Measurements from ENCODE around the gene ASB10.

The ASB10 gene

GRCh38 chr7:151131224-151131591 is 55.8 kb downstream of the ASB10 start:
- no peak overlapping the region for H3K9ac ChIP-seq (ENCODE audit: low read length)
- no peak overlapping the region for H3K27ac ChIP-seq (ENCODE audit: low read length)
- H4K20me1 ChIP-seq (ENCODE audit: insufficient read depth, low read length), result peaks cover 4% of the 10 kb centered on the region; the same call in 1 of the 2 replicates
- no peaks in the 10 kb centered on the region for H3K27me3 ChIP-seq (ENCODE audit: low read depth, low read length)
- H3K4me2 ChIP-seq (ENCODE audit: low read length), result no peak overlapping the region
- no peaks in the 10 kb centered on the region for H3K79me2 ChIP-seq (ENCODE audit: low read length)
- no peaks in the 10 kb centered on the region for H3K9me3 ChIP-seq (ENCODE audit: insufficient read depth, low read length)
- no peak overlapping the region for H3K4me3 ChIP-seq (ENCODE audit: low read length)
- no peak overlapping the region for H2AFZ ChIP-seq (ENCODE audit: low read depth, low read length)
- H3K36me3 ChIP-seq (replicated peaks; ENCODE audit: low read depth, low read length), result no peaks in the 10 kb centered on the region
- no peaks in the 10 kb centered on the region for H3K4me1 ChIP-seq (ENCODE audit: low read length)
- TF ChIP-seq CTCF (IDR thresholded peaks at IDR 0.05; ENCODE audit: low read depth, low read length) (no peak), EZH2phosphoT487 (IDR thresholded peaks at IDR 0.05; ENCODE audit: low read depth) (no peak)

- Histone ChIP-seq H3K4me2 (ENCODE audit: low read length) (no peak overlapping the region), H3K4me3 (ENCODE audit: low read length) (no peak overlapping the region), H3K4me1 (ENCODE audit: low read length) (no peaks in the 10 kb centered on the region), H3K27me3 (ENCODE audit: low read depth, low read length) (no peaks in the 10 kb centered on the region), H3K27ac (ENCODE audit: low read length) (no peak overlapping the region), H3K79me2 (ENCODE audit: low read length) (no peaks in the 10 kb centered on the region), H2AFZ (ENCODE audit: low read depth, low read length) (no peak overlapping the region), H3K9me3 (ENCODE audit: insufficient read depth, low read length) (no peaks in the 10 kb centered on the region), H4K20me1 (ENCODE audit: insufficient read depth, low read length) (peaks cover 4% of the 10 kb centered on the region; the same call in 1 of the 2 replicates), H3K9ac (ENCODE audit: low read length) (no peak overlapping the region), H3K36me3 (replicated peaks; ENCODE audit: low read depth, low read length) (no peaks in the 10 kb centered on the region)
- TF ChIP-seq EZH2phosphoT487 (IDR thresholded peaks at IDR 0.05; ENCODE audit: low read depth) (no peak), CTCF (IDR thresholded peaks at IDR 0.05; ENCODE audit: low read depth, low read length) (no peak)
Measured at GRCh38 chr7:151130741-151131157, 56.3 kb downstream of the ASB10 start.

GRCh38 chr7:151129960-151130591 is 57.0 kb downstream of the ASB10 start:
- H3K27me3 ChIP-seq (ENCODE audit: low read depth, low read length), result no peaks in the 10 kb centered on the region
- H3K79me2 ChIP-seq (ENCODE audit: low read length), result no peaks in the 10 kb centered on the region
- H3K36me3 ChIP-seq (replicated peaks; ENCODE audit: low read depth, low read length), result no peaks in the 10 kb centered on the region
- no peaks in the 10 kb centered on the region for H3K9me3 ChIP-seq (ENCODE audit: insufficient read depth, low read length)
- no peak overlapping the region for H3K9ac ChIP-seq (ENCODE audit: low read length)
- no peak for TF ChIP-seq EZH2phosphoT487 (IDR thresholded peaks at IDR 0.05; ENCODE audit: low read depth)
- TF ChIP-seq CTCF (IDR thresholded peaks at IDR 0.05; ENCODE audit: low read depth, low read length), result no peak
- H3K4me2 ChIP-seq (ENCODE audit: low read length), result no peak overlapping the region
- peaks cover 4% of the 10 kb centered on the region; the same call in 1 of the 2 replicates for H4K20me1 ChIP-seq (ENCODE audit: insufficient read depth, low read length)
- no peak overlapping the region for H2AFZ ChIP-seq (ENCODE audit: low read depth, low read length)
- H3K4me3 ChIP-seq (ENCODE audit: low read length), result no peak overlapping the region
- H3K27ac ChIP-seq (ENCODE audit: low read length), result no peak overlapping the region
- H3K4me1 ChIP-seq (ENCODE audit: low read length), result no peaks in the 10 kb centered on the region

- H3K27ac ChIP-seq (ENCODE audit: low read length), result no peak overlapping the region
- TF ChIP-seq EZH2phosphoT487 (IDR thresholded peaks at IDR 0.05; ENCODE audit: low read depth) (no peak), CTCF (IDR thresholded peaks at IDR 0.05; ENCODE audit: low read depth, low read length) (no peak)
- no peaks in the 10 kb centered on the region for H3K4me1 ChIP-seq (ENCODE audit: low read length)
- no peak overlapping the region for H3K4me2 ChIP-seq (ENCODE audit: low read length)
- H3K4me3 ChIP-seq (ENCODE audit: low read length), result no peak overlapping the region
- no peak overlapping the region for H2AFZ ChIP-seq (ENCODE audit: low read depth, low read length)
- no peaks in the 10 kb centered on the region for H3K9me3 ChIP-seq (ENCODE audit: insufficient read depth, low read length)
- H3K79me2 ChIP-seq (ENCODE audit: low read length), result no peaks in the 10 kb centered on the region
- H3K9ac ChIP-seq (ENCODE audit: low read length), result no peak overlapping the region
- no peaks in the 10 kb centered on the region for H3K36me3 ChIP-seq (replicated peaks; ENCODE audit: low read depth, low read length)
- peaks cover 9% of the 10 kb centered on the region for H4K20me1 ChIP-seq (ENCODE audit: insufficient read depth, low read length)
- H3K27me3 ChIP-seq (ENCODE audit: low read depth, low read length), result no peaks in the 10 kb centered on the region
Measured at GRCh38 chr7:151129117-151129959, 57.7 kb downstream of the ASB10 start.

Data from OCI-LY3 (cell line).